ENCODE measurements around the gene FGF19.

Gene FGF19

DNA sequence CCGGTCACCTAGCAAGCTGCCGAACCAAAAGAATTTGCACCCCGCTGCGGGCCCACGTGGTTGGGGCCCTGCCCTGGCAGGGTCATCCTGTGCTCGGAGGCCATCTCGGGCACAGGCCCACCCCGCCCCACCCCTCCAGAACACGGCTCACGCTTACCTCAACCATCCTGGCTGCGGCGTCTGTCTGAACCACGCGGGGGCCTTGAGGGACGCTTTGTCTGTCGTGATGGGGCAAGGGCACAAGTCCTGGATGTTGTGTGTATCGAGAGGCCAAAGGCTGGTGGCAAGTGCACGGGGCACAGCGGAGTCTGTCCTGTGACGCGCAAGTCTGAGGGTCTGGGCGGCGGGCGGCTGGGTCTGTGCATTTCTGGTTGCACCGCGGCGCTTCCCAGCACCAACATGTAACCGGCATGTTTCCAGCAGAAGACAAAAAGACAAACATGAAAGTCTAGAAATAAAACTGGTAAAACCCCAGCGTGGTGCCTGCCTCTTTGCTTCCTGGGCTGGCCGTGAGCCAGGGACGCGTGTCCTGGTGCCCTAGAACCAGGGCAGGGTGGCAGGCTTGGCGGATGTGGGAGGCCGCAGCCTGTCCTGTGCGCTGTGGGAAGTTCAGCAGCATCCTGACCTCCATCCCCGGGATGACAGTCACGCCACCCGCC is 49.7 kb downstream of the FGF19 start:
- no peak for DNase-seq

- no peak for DNase-seq
These were observed 50.3 kb downstream of the FGF19 start for GRCh38 chr11:69653406-69653960.

- no peak for DNase-seq
These were observed 50.8 kb downstream of the FGF19 start for GRCh38 chr11:69652999-69653398.

DNA sequence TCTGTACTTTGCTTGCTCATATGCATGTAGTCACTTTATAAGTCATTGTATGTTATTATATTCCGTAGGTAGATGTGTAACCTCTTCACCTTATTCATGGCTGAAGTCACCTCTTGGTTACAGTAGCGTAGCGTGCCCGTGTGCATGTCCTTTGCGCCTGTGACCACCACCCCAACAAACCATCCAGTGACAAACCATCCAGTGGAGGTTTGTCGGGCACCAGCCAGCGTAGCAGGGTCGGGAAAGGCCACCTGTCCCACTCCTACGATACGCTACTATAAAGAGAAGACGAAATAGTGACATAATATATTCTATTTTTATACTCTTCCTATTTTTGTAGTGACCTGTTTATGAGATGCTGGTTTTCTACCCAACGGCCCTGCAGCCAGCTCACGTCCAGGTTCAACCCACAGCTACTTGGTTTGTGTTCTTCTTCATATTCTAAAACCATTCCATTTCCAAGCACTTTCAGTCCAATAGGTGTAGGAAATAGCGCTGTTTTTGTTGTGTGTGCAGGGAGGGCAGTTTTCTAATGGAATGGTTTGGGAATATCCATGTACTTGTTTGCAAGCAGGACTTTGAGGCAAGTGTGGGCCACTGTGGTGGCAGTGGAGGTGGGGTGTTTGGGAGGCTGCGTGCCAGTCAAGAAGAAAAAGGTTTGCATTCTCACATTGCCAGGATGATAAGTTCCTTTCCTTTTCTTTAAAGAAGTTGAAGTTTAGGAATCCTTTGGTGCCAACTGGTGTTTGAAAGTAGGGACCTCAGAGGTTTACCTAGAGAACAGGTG is 51.8 kb downstream of the FGF19 start:
- no peak for DNase-seq

GRCh38 chr11:69650832-69651344 is 52.9 kb downstream of the FGF19 start:
- DNase-seq, result no peak

DNA sequence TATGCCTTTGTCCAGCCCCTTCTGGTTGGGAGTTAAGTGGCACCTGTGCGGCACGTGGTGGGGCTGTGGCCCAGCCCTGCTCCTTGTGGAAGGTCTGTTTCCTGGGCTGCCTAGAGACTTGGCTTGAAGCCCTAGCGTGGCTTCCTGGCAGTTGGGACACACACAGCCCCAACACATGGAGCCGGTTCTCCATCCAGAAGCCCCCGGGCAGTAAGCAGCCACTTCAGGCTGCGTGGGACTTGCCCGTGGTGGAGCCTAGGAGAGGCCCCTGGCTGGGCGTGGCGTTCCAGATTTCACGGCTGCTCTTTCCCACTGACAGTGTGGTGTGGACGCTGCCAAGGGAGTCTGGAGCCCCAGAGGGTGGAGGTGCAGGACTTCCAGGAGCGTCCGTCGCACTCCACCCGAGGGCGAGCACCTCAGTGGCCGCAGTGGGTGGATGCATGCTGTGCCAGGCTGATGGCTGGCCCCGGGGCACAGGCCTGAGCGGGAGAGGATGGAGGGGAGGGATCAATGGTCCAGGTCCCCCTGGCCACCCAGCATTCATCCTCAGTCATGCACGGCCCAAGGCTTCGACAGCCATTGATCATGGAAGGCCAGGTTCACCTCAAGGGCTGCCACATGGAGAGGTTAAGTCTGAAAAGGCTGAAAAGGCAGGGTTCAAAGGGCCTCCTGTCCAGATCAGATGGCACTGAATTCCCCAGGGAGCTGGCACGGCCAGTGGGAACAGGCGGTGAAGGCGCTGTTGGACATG is 53.6 kb downstream of the FGF19 start:
- DNase-seq, result no peak

DNA sequence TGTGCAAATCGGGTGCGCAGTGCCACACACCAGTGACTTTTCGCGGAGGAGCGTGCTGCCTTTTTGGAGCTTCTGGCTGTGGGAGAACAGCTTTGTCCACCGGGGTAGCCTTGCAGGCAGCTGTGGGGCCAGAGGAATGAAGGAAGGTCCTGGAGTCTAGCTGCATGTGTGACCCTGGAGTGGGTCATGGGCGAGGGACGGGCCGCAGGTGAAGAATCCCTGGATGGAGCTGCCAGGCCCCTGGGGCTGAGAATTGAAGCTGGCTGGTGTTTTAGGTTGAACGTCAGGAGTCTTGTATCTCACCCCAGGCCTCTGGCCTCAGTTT is 54.3 kb downstream of the FGF19 start:
- DNase-seq, result no peak

DNA sequence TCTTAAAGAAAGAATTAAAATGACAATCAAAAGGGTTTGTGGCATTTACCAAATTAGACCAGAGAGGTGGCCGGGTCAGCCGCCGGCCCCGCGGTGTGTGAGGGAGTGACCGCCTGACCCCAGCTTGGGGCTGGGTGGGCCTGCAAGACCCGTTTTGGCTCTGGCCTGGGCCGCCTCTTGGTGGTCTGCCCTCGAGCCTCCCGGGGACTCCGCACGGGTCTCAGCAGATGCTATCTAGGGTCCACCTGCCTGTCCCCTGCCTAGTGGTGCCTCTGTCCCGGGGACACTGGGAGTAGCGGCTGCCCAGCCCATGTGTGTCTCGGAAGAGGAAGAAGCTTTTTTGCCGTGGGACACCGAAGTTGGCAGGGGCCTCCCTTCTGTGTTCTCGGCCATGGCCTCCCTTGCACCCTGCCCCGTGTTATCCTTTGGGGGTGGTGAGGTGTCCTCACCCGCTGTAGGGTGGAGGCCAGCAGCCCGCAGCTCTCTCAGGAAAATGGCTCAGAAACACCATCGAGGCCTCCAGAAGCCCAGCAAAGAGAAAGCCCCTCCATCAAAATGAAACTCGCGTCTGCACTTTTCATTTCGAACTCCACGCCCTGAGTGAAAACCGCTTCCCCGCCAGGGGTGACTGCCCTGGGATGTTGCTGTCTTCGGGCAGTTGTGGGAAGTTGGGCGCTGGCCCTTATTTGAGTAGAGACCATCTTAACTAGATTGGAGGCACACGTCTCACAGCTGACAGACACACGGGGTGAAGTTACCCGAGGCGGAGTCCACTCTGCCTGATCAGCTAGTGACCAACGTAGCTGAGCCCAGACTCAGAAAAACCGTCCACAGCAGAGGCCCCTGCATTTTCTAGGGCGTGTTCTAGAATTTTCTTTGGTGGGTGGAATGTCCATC is 54.9 kb downstream of the FGF19 start:
- no peak for DNase-seq
